ENCODE measurements around the gene B3GALNT1.

Gene B3GALNT1

DNA sequence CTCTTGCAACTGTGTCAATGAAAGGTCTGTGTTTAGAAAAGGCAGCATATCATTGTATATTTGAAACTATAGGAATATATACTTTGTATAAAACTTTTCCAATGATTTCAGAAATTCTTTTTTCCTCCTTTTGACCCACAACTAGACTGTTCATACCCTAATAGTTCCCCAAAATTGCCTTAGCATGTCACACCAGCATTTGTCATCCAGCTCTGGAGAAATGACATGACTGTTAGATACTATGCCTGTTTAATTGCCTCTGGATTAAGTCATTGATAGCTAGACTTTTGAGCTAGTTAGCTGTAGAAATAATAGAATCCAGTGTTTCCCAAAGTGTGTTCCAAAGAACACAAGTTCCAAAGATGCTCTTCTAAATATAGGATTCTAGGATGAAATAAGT lies 32.4 kb downstream of the B3GALNT1 start:
- H3K27me3 ChIP-seq (ENCODE audit: control insufficient read depth, insufficient read depth, low read length): no peaks in the 10 kb centered on the region
- no peak overlapping the region for H3K4me3 ChIP-seq (ENCODE audit: low read length)
- no peaks in the 10 kb centered on the region for H3K9me3 ChIP-seq (ENCODE audit: control insufficient read depth, low read depth, low read length)
- H3K36me3 ChIP-seq (ENCODE audit: control insufficient read depth, low read depth, low read length): no peaks in the 10 kb centered on the region
- no peak overlapping the region for H3K9ac ChIP-seq (ENCODE audit: low read length)
- H3K4me1 ChIP-seq (ENCODE audit: control insufficient read depth, low read depth, low read length): no peaks in the 10 kb centered on the region
- no peak overlapping the region for H3K27ac ChIP-seq (ENCODE audit: low read length)

DNA sequence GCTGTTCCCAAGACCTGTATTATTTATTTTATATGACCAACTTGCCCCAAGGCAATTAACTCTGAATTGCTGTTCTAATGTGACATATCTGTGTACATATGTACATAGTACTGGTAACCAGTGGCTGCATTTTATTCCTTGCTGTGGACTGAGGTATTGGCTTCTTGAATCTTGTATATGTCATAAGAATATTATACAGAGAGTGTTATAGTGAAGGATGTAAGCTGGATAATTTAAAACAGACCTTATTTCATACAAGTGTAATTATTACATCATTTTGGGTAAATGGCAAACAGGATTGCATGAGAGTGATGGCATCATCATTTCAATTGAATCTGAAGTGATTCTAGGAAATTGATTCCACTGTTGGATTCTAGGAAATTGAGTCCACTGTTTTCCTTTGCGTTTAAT lies 32.9 kb downstream of the B3GALNT1 start:
- Histone ChIP-seq H3K36me3 (ENCODE audit: control insufficient read depth, low read depth, low read length) (no peaks in the 10 kb centered on the region), H3K27me3 (ENCODE audit: control insufficient read depth, insufficient read depth, low read length) (no peaks in the 10 kb centered on the region), H3K9me3 (ENCODE audit: control insufficient read depth, low read depth, low read length) (no peaks in the 10 kb centered on the region), H3K4me3 (ENCODE audit: low read length) (no peak overlapping the region), H3K27ac (ENCODE audit: low read length) (no peak overlapping the region), H3K4me1 (ENCODE audit: control insufficient read depth, low read depth, low read length) (no peaks in the 10 kb centered on the region), H3K9ac (ENCODE audit: low read length) (no peak overlapping the region)

DNA sequence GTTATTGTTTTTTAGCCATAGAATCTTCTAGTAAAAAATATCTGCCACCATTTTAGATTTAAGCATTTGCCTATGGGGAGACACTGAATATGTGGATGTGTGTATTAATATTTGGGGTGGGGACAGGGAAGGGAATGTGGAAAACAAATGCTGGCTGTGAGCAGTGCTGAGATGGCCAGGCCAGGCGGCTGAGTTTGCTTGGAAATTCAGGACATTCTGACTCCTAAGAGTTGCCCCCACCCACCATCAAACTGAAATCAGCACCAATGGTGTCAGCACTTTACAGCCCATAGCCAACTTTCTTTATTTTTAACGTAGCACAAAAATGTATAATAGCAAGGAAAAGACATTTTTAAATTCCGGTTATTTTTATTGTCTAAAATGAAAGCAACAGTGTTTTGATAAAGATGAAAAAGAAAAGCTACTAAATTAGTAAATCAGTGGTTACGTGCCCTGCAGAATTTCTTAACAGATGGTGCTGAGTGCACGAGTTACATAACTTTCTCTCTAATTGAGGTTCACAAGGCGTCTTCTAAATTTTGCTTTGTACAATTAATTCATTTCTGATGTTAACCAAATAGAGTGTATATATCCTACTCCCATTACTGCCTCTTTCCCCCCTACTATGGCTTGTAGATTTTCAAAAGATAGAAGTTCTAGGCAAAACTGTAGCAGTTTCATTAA lies 34.0 kb downstream of the B3GALNT1 start:
- Histone ChIP-seq H3K36me3 (ENCODE audit: control insufficient read depth, low read depth, low read length) (no peaks in the 10 kb centered on the region), H3K27ac (ENCODE audit: low read length) (no peak overlapping the region), H3K4me3 (ENCODE audit: low read length) (no peak overlapping the region), H3K4me1 (ENCODE audit: control insufficient read depth, low read depth, low read length) (no peaks in the 10 kb centered on the region), H3K27me3 (ENCODE audit: control insufficient read depth, insufficient read depth, low read length) (no peaks in the 10 kb centered on the region), H3K9me3 (ENCODE audit: control insufficient read depth, low read depth, low read length) (no peaks in the 10 kb centered on the region), H3K9ac (ENCODE audit: low read length) (no peak overlapping the region)

DNA sequence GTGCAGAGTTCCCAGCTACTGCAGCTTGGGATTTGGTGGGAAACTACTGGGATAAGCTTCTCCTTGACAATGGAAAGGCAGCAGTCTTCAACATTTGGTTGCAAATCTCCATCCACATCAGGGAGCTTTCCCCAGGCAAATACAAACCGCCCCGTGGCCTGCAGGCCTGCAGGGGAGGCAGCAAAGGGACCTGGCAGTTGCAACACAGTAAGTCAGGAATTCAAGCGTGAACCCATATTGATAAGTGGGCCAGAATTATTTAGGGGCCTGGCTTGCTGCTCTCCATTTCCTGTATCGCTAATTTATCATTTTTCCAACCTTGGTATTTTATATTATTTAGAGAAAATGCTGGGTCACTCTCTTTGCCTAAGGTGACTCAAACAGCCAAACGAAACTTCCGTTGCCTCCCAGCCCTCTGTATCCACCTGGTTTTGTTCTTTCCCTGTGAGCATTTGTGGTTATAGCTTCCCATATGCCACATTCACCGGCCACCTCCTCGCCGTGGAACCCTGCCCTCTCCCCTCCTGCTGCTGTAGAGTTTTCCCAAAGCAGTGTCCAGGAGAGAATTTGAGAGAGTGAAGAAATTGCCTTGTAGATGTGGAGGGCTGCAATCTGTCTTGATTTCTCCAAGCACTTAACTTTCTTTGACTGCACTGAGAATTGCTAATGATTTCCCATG lies 34.8 kb downstream of the B3GALNT1 start:
- H3K27ac ChIP-seq (ENCODE audit: low read length): no peak overlapping the region
- no peaks in the 10 kb centered on the region for H3K36me3 ChIP-seq (ENCODE audit: control insufficient read depth, low read depth, low read length)
- H3K9ac ChIP-seq (ENCODE audit: low read length): no peak overlapping the region
- H3K9me3 ChIP-seq (ENCODE audit: control insufficient read depth, low read depth, low read length): no peaks in the 10 kb centered on the region
- no peaks in the 10 kb centered on the region for H3K4me1 ChIP-seq (ENCODE audit: control insufficient read depth, low read depth, low read length)
- H3K27me3 ChIP-seq (ENCODE audit: control insufficient read depth, insufficient read depth, low read length): no peaks in the 10 kb centered on the region
- H3K4me3 ChIP-seq (ENCODE audit: low read length): no peak overlapping the region

DNA sequence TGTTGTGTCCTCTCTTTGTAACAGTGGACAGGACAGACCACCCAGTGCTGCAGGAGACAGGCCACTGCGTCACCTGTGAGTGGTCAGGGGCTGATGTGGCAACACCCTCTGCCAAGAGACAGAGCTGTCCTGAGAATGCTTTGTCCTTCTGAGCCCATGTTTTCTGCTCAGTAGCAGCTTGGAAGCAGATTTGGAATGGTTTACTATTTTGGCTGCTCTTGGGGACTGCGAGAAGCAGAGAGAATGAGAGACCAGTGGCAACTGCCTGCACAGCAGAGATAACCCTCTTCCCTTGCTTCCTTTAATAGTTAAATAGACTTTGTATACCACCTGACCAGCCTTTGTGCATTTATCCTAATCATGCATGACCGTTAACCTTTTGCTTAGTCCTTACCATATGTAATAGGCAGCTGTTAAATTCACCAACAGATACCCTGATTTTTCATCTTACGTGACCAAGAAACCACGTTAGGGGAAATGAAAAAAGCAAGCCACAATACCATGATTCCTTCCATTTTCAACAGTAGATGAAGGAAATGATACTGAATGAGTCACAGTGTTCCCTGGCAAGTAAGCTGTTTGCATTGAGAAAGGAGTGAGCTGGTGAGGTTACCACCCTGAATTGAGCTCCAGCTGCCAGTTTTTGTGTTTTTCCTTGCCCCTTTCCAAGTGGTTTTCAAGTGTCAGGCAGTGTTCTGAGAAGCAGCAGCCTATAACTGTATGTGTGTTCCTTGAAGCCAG lies 35.5 kb downstream of the B3GALNT1 start:
- H3K9me3 ChIP-seq (ENCODE audit: control insufficient read depth, low read depth, low read length): no peaks in the 10 kb centered on the region
- H3K36me3 ChIP-seq (ENCODE audit: control insufficient read depth, low read depth, low read length): no peaks in the 10 kb centered on the region
- H3K27me3 ChIP-seq (ENCODE audit: control insufficient read depth, insufficient read depth, low read length): no peaks in the 10 kb centered on the region
- H3K27ac ChIP-seq (ENCODE audit: low read length): no peak overlapping the region
- H3K4me3 ChIP-seq (ENCODE audit: low read length): no peak overlapping the region
- H3K9ac ChIP-seq (ENCODE audit: low read length): no peak overlapping the region
- no peaks in the 10 kb centered on the region for H3K4me1 ChIP-seq (ENCODE audit: control insufficient read depth, low read depth, low read length)

DNA sequence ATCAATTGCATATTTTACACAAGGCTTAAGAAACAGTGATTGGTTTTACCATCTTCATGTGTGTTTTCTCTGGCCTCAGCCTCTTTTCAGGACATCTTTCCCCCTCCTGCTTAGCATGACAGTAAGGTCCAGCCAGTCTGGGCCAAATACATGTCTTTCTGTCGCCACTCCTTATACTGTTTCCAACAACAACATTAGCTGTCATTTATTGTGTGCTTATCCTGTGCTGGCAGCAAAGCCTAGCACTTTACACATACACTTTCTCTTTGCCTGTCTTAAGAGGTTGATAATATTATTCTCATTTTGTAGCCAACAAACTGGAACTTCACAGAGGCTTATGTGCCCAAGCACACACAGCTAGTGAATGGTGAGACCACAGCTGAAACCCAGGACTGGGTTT lies 37.8 kb downstream of the B3GALNT1 start:
- Histone ChIP-seq H3K27me3 (ENCODE audit: control insufficient read depth, insufficient read depth, low read length) (no peaks in the 10 kb centered on the region), H3K36me3 (ENCODE audit: control insufficient read depth, low read depth, low read length) (no peaks in the 10 kb centered on the region), H3K27ac (ENCODE audit: low read length) (no peak overlapping the region), H3K4me1 (ENCODE audit: control insufficient read depth, low read depth, low read length) (no peaks in the 10 kb centered on the region), H3K4me3 (ENCODE audit: low read length) (no peak overlapping the region), H3K9me3 (ENCODE audit: control insufficient read depth, low read depth, low read length) (no peaks in the 10 kb centered on the region), H3K9ac (ENCODE audit: low read length) (no peak overlapping the region)

DNA sequence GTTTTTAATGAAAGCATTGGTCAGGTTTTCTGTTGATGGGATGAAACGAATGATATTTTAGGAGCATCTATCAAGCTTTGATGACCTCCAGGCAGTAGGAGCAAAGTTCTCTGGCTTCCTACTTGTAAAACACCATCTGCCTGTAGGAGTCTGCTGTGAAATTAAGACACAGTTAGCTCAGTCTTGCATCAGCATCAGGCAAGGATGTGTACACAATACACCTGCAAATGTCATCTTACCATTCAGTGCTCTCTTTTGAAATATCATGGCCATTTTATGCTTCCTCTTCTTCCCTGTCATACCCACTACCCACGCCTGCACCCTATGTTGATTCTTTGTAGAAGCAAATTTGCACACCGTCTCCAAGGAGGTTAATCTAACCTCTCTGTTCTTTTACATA lies 38.2 kb downstream of the B3GALNT1 start:
- H3K4me3 ChIP-seq (ENCODE audit: low read length): no peak overlapping the region
- H3K4me1 ChIP-seq (ENCODE audit: control insufficient read depth, low read depth, low read length): no peaks in the 10 kb centered on the region
- H3K36me3 ChIP-seq (ENCODE audit: control insufficient read depth, low read depth, low read length): no peaks in the 10 kb centered on the region
- no peak overlapping the region for H3K27ac ChIP-seq (ENCODE audit: low read length)
- no peak overlapping the region for H3K9ac ChIP-seq (ENCODE audit: low read length)
- no peaks in the 10 kb centered on the region for H3K27me3 ChIP-seq (ENCODE audit: control insufficient read depth, insufficient read depth, low read length)
- no peaks in the 10 kb centered on the region for H3K9me3 ChIP-seq (ENCODE audit: control insufficient read depth, low read depth, low read length)

DNA sequence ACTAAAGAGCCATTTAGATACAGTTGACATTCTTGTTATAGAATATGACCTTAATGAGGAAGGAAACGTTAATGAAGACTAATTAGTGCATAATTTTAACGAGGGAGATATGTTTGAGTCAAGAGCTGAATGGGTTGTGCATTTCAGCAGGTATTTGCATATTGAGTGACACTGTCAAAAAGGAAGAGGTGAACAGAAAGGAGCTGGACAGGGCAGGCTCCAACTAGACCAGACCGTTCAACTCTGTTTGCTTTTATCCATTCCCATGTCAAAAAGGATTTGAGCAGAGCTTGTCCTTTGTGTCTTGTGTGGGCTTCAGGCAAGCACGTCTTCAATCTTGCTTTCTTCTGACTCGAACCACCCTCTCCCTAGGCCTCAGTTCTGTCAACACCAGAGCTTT lies 40.7 kb downstream of the B3GALNT1 start:
- no peak overlapping the region for H3K9ac ChIP-seq (ENCODE audit: low read length)
- H3K27ac ChIP-seq (ENCODE audit: low read length): no peak overlapping the region
- H3K36me3 ChIP-seq (ENCODE audit: control insufficient read depth, low read depth, low read length): no peaks in the 10 kb centered on the region
- no peaks in the 10 kb centered on the region for H3K4me1 ChIP-seq (ENCODE audit: control insufficient read depth, low read depth, low read length)
- H3K9me3 ChIP-seq (ENCODE audit: control insufficient read depth, low read depth, low read length): no peaks in the 10 kb centered on the region
- H3K27me3 ChIP-seq (ENCODE audit: control insufficient read depth, insufficient read depth, low read length): no peaks in the 10 kb centered on the region
- H3K4me3 ChIP-seq (ENCODE audit: low read length): no peak overlapping the region

DNA sequence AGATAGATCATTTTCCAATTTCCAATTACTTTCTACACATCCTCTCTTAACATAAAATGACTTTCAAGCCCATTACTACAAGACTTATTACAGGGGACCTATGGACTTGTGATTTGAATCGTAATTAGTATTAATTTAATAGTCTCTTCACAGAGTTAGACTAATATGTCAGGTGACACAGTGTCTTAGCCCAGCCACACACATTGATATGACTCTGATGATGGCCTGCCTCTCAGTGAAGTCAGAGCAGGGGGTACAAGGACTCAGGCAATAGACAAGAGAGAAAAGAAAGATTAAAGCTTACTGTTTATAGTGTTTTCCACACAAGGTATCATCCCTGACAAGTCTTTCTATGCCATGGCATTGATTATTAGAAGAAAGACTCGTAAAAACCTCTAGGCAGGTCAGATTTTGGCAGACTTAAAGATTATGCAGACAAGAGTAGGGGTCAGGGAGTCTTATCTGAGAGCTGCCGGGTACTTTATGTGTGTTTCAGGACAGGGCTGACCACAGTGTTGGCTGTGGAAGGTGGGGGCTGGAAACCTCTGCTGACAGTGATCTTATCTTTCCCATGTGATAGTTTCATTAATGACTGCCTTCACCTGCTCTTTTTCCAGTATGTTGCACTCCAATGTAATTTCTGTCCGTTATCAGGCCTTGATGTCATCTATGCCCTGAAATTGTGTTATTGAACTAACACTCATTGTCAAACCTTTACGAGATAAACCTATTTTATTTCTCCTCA lies 50.1 kb downstream of the B3GALNT1 start:
- Histone ChIP-seq H3K9me3 (ENCODE audit: control insufficient read depth, low read depth, low read length) (no peaks in the 10 kb centered on the region), H3K4me1 (ENCODE audit: control insufficient read depth, low read depth, low read length) (no peaks in the 10 kb centered on the region), H3K4me3 (ENCODE audit: low read length) (no peak overlapping the region), H3K36me3 (ENCODE audit: control insufficient read depth, low read depth, low read length) (no peaks in the 10 kb centered on the region), H3K27me3 (ENCODE audit: control insufficient read depth, insufficient read depth, low read length) (no peaks in the 10 kb centered on the region), H3K9ac (ENCODE audit: low read length) (no peak overlapping the region), H3K27ac (ENCODE audit: low read length) (no peak overlapping the region)

DNA sequence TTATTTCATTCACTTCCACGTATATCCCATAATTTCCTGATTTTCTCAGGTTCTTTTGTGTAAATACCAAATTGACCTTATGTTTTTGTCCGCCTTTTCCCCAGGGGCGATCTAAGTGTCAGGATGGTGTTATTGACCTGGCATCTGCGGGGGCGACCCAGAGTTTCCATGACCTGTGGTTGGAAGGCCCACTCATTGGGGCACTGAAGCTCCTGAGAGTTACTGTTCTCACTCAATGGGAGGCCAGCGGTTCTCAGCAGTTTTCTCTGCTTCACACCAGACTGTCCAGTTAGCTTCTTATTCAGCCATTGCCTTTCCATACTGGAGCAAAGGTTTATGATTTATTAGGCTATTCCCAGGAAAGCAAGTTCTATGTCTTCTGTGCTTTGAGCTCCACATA lies 53.3 kb downstream of the B3GALNT1 start:
- no peaks in the 10 kb centered on the region for H3K4me1 ChIP-seq (ENCODE audit: control insufficient read depth, low read depth, low read length)
- H3K9me3 ChIP-seq (ENCODE audit: control insufficient read depth, low read depth, low read length): no peaks in the 10 kb centered on the region

DNA sequence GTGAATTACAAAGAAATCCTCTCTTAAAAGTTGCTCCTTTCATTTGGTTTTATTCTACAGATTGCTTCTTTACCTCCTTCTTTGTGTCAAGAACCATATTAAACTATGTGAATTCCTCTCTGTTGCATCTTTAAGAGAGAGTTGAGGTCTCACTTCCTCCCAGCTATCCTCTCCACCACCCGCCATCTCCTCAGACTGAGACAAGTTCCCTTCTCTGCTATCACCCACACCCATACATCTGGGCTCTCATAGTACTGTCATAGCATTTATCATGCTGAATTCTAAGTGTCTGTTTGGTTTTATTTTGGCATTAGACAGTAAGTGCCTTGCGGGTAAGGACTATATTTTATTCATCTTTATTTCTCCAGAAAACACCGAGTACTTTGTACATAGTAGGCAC lies 54.2 kb downstream of the B3GALNT1 start:
- Histone ChIP-seq H3K9ac (ENCODE audit: low read length) (no peak overlapping the region), H3K27ac (ENCODE audit: low read length) (no peak overlapping the region), H3K36me3 (ENCODE audit: control insufficient read depth, low read depth, low read length) (no peaks in the 10 kb centered on the region), H3K4me3 (ENCODE audit: low read length) (no peak overlapping the region), H3K9me3 (ENCODE audit: control insufficient read depth, low read depth, low read length) (no peaks in the 10 kb centered on the region), H3K27me3 (ENCODE audit: control insufficient read depth, insufficient read depth, low read length) (no peaks in the 10 kb centered on the region), H3K4me1 (ENCODE audit: control insufficient read depth, low read depth, low read length) (no peaks in the 10 kb centered on the region)

More for the DNA sequence above, 53.3 kb downstream of the B3GALNT1 start:
- Histone ChIP-seq H3K9ac (ENCODE audit: low read length) (no peak overlapping the region), H3K4me3 (ENCODE audit: low read length) (no peak overlapping the region), H3K27me3 (ENCODE audit: control insufficient read depth, insufficient read depth, low read length) (no peaks in the 10 kb centered on the region), H3K36me3 (ENCODE audit: control insufficient read depth, low read depth, low read length) (no peaks in the 10 kb centered on the region), H3K27ac (ENCODE audit: low read length) (no peak overlapping the region)
